WTC11 (cell line): ENCODE results near the gene SREBF2.

Source experiments
- CBFB ChIP-seq: sonication (generic); formaldehyde crosslinking; IDR thresholded peaks from 2 replicates; pipeline ENCODE4 v1.8.1; 2022; ENCODE audit warnings: mild to moderate bottlenecking, low read depth, missing genetic modification reagents
- CREB1 ChIP-seq: sonication (generic); formaldehyde crosslinking; IDR thresholded peaks from 2 replicates; pipeline ENCODE4 v1.8.0; 2023; ENCODE audit warnings: mild to moderate bottlenecking, missing genetic modification reagents
- EMX1 ChIP-seq: fragments of 250-450 bp; sonication (Bioruptor Pico); IDR thresholded peaks from 2 replicates; pipeline ENCODE4 v1.8.0; 2021; ENCODE audit warnings: mild to moderate bottlenecking
- SMAD3 ChIP-seq: sonication (generic); formaldehyde crosslinking; IDR thresholded peaks from 2 replicates; pipeline ENCODE4 v1.8.0; 2022; ENCODE audit warnings: missing genetic modification reagents, mild to moderate bottlenecking, borderline replicate concordance
- TCF7 ChIP-seq: sonication (generic); formaldehyde crosslinking; IDR thresholded peaks from 2 replicates; pipeline ENCODE4 v1.8.0; 2022; ENCODE audit warnings: mild to moderate bottlenecking, low read depth, missing genetic modification reagents, moderate library complexity
- ZNF416 ChIP-seq: fragments of 250-450 bp; sonication (Bioruptor Pico); IDR thresholded peaks from 2 replicates; pipeline ENCODE4 v1.9.0; 2021; ENCODE audit warnings: mild to moderate bottlenecking, inconsistent platforms
- TF ChIP-seq, protein P1 (sequence below): fragments of 200-600 bp; IDR thresholded peaks from 2 replicates; pipeline ENCODE4 v1.8.0; 2022; ENCODE audit warnings: antibody characterized with exemption
- TF ChIP-seq, protein P2 (sequence below): sonication (generic); formaldehyde crosslinking; conservative IDR thresholded peaks from 2 replicates; pipeline ENCODE4 v1.8.1; 2022; ENCODE audit warnings: mild to moderate bottlenecking, missing genetic modification reagents
- TF ChIP-seq, protein P3 (sequence below): sonication (generic); formaldehyde crosslinking; IDR thresholded peaks from 2 replicates; pipeline ENCODE4 v1.8.0; 2022; ENCODE audit warnings: mild to moderate bottlenecking, missing genetic modification reagents
- TF ChIP-seq, protein P4 (sequence below): sonication (generic); formaldehyde crosslinking; IDR thresholded peaks from 2 replicates; pipeline ENCODE4 v1.8.0; 2023; ENCODE audit warnings: missing genetic modification reagents

DNA sequence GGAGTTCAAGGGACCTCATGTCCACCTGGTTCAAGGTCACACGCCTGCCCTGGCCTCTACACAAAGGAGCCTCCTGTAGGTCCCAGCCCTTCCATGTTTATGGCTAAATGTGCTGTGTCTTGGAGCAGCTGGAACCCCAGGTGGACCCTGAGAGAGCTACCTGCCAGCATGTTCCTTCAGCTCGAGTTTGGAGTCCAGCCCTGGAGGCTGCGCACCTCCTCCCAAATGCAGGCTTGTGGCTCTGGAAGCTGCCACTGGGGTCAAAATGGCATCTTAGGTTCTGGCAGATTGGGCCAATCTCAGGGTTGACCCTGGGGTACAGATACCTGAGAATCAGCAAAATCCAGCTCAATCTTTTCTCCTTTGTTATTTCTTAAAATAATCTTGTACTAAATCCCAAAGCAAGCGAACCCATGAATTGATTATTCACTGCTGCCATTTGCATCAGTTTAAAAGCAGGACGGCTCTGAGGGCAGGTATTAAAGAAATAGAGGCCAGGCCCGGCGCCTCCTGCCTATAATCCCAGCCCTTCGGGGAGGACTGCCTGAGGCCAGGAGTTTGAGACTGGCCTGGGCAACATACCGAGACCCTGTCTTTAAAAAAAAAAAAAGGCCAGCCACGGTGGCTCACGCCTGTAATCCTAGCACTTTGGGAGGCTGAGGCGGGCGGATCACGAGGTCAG is 90.8 kb downstream of the SREBF2 start:
- TF ChIP-seq CREB1 (CRISPR knock-in tag) = no peak
- TF ChIP-seq SMAD3 (CRISPR knock-in tag) = no peak
- TF ChIP-seq, protein P1, sequence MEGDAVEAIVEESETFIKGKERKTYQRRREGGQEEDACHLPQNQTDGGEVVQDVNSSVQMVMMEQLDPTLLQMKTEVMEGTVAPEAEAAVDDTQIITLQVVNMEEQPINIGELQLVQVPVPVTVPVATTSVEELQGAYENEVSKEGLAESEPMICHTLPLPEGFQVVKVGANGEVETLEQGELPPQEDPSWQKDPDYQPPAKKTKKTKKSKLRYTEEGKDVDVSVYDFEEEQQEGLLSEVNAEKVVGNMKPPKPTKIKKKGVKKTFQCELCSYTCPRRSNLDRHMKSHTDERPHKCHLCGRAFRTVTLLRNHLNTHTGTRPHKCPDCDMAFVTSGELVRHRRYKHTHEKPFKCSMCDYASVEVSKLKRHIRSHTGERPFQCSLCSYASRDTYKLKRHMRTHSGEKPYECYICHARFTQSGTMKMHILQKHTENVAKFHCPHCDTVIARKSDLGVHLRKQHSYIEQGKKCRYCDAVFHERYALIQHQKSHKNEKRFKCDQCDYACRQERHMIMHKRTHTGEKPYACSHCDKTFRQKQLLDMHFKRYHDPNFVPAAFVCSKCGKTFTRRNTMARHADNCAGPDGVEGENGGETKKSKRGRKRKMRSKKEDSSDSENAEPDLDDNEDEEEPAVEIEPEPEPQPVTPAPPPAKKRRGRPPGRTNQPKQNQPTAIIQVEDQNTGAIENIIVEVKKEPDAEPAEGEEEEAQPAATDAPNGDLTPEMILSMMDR = no peak
- TF ChIP-seq, protein P2, sequence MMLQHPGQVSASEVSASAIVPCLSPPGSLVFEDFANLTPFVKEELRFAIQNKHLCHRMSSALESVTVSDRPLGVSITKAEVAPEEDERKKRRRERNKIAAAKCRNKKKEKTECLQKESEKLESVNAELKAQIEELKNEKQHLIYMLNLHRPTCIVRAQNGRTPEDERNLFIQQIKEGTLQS (CRISPR knock-in tag) = no peak
- TF ChIP-seq, protein P3, sequence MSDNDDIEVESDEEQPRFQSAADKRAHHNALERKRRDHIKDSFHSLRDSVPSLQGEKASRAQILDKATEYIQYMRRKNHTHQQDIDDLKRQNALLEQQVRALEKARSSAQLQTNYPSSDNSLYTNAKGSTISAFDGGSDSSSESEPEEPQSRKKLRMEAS = no peak
- TF ChIP-seq CBFB (CRISPR knock-in tag) = no peak
- no peak for TF ChIP-seq EMX1 (CRISPR knock-in tag)
- TF ChIP-seq, protein P4, sequence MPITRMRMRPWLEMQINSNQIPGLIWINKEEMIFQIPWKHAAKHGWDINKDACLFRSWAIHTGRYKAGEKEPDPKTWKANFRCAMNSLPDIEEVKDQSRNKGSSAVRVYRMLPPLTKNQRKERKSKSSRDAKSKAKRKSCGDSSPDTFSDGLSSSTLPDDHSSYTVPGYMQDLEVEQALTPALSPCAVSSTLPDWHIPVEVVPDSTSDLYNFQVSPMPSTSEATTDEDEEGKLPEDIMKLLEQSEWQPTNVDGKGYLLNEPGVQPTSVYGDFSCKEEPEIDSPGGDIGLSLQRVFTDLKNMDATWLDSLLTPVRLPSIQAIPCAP (CRISPR knock-in tag) = no peak
- no peak for TF ChIP-seq ZNF416 (CRISPR knock-in tag)
- no peak for TF ChIP-seq TCF7 (CRISPR knock-in tag)
